SK-N-SH treated with all-trans-retinoic acid at 6 μM for 48 hours (cell line): ENCODE results near the gene TMEM178B.
"Not testable (repeated sequence)": the region's sequence is repeated elsewhere in the genome, so short reads cannot be mapped to it uniquely, and the experiment has no call there.

Source experiments
- ATAC-seq: fragments of 200-7000 bp; cut with Tn5 transposase; 3 replicates; pipeline ENCODE4 v1.9.1; 2020; ENCODE audit warnings: mild to moderate bottlenecking, moderate library complexity
- BACH2 ChIP-seq: fragments of 250-450 bp; sonication (Bioruptor Pico); IDR thresholded peaks from 2 replicates; pipeline ENCODE4 v1.9.0; 2021; ENCODE audit warnings: mild to moderate bottlenecking, borderline replicate concordance
- ISL1 ChIP-seq: fragments of 250-450 bp; sonication (Bioruptor Pico); IDR thresholded peaks from 2 replicates; pipeline ENCODE4 v2.1.2; 2022; ENCODE audit warnings: mild to moderate bottlenecking, moderate library complexity
- PATZ1 ChIP-seq: fragments of 250-450 bp; sonication (Bioruptor Pico); IDR thresholded peaks from 2 replicates; pipeline ENCODE4 v1.8.0; 2020; ENCODE audit warnings: mild to moderate bottlenecking, moderate library complexity, borderline replicate concordance
- POU6F1 ChIP-seq: fragments of 250-450 bp; sonication (Bioruptor Pico); IDR thresholded peaks from 2 replicates; pipeline ENCODE4 v1.8.0; 2021; ENCODE audit warnings: low read depth, mild to moderate bottlenecking, moderate library complexity, borderline replicate concordance
- RARB ChIP-seq: fragments of 250-450 bp; sonication (Bioruptor Pico); IDR thresholded peaks from 2 replicates; pipeline ENCODE4 v1.8.0; 2021; ENCODE audit warnings: mild to moderate bottlenecking, moderate library complexity
- SNAI2 ChIP-seq: fragments of 250-450 bp; sonication (Bioruptor Pico); IDR thresholded peaks from 2 replicates; pipeline ENCODE4 v1.5.0; 2020; ENCODE audit warnings: mild to moderate bottlenecking, moderate library complexity
- TCF4 ChIP-seq: fragments of 250-450 bp; sonication (Bioruptor Pico); IDR thresholded peaks from 2 replicates; pipeline ENCODE4 v1.8.0; 2021; ENCODE audit warnings: mild to moderate bottlenecking, moderate library complexity, borderline replicate concordance
- TOX ChIP-seq: fragments of 250-450 bp; sonication (Bioruptor Pico); IDR thresholded peaks from 2 replicates; pipeline ENCODE4 v1.8.0; 2021; ENCODE audit warnings: mild to moderate bottlenecking, moderate library complexity, borderline replicate concordance
- TSHZ2 ChIP-seq: fragments of 250-450 bp; sonication (Bioruptor Pico); IDR thresholded peaks from 2 replicates; pipeline ENCODE4 v1.5.0; 2020; ENCODE audit warnings: mild to moderate bottlenecking, moderate library complexity
- ZFP3 ChIP-seq: fragments of 250-450 bp; sonication (Bioruptor Pico); IDR thresholded peaks from 2 replicates; pipeline ENCODE4 v1.5.0; 2020; ENCODE audit warnings: mild to moderate bottlenecking, moderate library complexity
- ZFP30 ChIP-seq: fragments of 450-650 bp; formaldehyde crosslinking; IDR thresholded peaks from 2 replicates; pipeline ENCODE4 v1.5.0; 2022; ENCODE audit warnings: mild to moderate bottlenecking, moderate library complexity
- ZNF565 ChIP-seq: fragments of 450-650 bp; formaldehyde crosslinking; conservative IDR thresholded peaks from 2 replicates; pipeline ENCODE4 v1.5.0; 2020; ENCODE audit warnings: low read depth, mild to moderate bottlenecking, moderate library complexity
- ZNF70 ChIP-seq: fragments of 450-650 bp; formaldehyde crosslinking; IDR thresholded peaks from 2 replicates; pipeline ENCODE4 v1.5.0; 2020; ENCODE audit warnings: mild to moderate bottlenecking, moderate library complexity
- ZNF8 ChIP-seq: fragments of 450-650 bp; formaldehyde crosslinking; IDR thresholded peaks from 2 replicates; pipeline ENCODE4 v1.5.0; 2020; ENCODE audit warnings: mild to moderate bottlenecking, moderate library complexity

TMEM178B gene

DNA sequence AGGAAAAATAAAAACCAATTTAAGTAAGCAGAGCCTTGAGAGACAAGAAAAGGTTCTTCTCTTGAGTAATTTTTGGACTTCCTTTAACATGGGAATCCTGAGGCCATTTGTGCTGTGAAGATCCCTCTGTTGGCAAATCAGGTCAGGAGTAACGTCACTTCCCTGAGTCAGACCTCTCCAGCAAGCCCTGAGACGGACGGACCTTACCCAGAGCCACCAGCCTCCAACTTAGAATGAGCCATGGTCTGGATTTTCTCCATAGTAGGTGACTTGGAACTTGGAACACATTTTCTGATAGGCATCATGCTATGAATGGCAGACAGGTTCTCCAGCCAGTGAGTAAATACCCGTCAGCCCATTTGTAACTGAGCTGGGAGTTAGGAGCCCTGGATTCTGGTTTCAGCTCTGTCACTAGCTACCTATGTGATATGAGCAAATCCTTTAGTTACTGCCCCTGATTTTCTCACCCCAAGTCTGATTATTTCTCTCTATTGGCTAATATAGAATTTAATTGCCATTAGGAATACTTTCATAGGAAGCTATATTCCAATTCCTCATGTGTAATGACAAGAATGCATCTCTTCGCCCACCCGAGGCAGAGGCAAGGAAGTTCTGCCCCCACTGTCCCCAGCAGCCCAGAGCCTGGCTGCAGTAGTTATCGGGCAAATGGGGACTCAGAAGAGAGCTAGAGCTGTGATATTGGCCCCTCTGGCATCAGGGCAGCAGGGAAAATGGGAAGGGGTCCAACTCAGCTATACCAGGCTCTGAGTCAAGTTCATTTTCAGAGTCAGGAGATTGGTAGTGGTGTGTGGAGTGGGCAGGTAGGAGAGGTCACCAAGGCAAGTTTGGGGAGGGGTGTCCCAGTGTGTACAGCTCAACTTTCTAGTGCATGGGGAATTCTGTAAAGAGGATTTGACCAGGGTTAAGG lies 323.6 kb downstream of the TMEM178B start (continued):
- TF ChIP-seq PATZ1 (CRISPR knock-in tag) (no peak), TSHZ2 (CRISPR knock-in tag) (no peak), ZNF8 (CRISPR knock-in tag) (no peak), ZNF565 (CRISPR knock-in tag) (no peak)

- ATAC-seq, result no peak
- TF ChIP-seq ISL1, result no peak
- no peak for TF ChIP-seq ZNF70 (CRISPR knock-in tag)
- TF ChIP-seq TSHZ2 (CRISPR knock-in tag), result no peak
- no peak for TF ChIP-seq ZNF8 (CRISPR knock-in tag)
- no peak for TF ChIP-seq POU6F1
- TF ChIP-seq TOX (CRISPR knock-in tag), result no peak
- TF ChIP-seq ZFP3, result no peak
- TF ChIP-seq ZFP30 (CRISPR knock-in tag), result no peak
- TF ChIP-seq PATZ1 (CRISPR knock-in tag), result no peak
Observed at GRCh38 chr7:141400356-141400755, 326.5 kb downstream of the TMEM178B start.

GRCh38 chr7:141402277-141402996 lies 328.6 kb downstream of the TMEM178B start:
- TF ChIP-seq SNAI2 (CRISPR knock-in tag) (no peak), TCF4 (CRISPR knock-in tag) (no peak), TSHZ2 (CRISPR knock-in tag) (no peak), BACH2 (CRISPR knock-in tag) (no peak), ZNF565 (CRISPR knock-in tag) (no peak), ISL1 (no peak), RARB (CRISPR knock-in tag) (no peak), ZNF8 (CRISPR knock-in tag) (no peak), POU6F1 (no peak), PATZ1 (CRISPR knock-in tag) (no peak)
- ATAC-seq, result no peak

- ATAC-seq, result not testable (repeated sequence)
Observed at GRCh38 chr7:141403846-141404245, 330.0 kb downstream of the TMEM178B start.
